Muscle layer of duodenum (tissue), 2 donors: ENCODE data around the gene IGFN1.
"Not testable (repeated sequence)": the region's sequence is repeated elsewhere in the genome, so short reads cannot be mapped to it uniquely, and the experiment has no call there.

ENCODE experiments used
- H3K27ac ChIP-seq: one replicate; pipeline ENCODE4 v1.7.0; 2013; ENCODE audit warnings: mild to moderate bottlenecking, low read length
- H3K27me3 ChIP-seq: one replicate; pipeline ENCODE4 v1.7.0; 2013; ENCODE audit warnings: low read depth, mild to moderate bottlenecking, control low read depth, low read length
- H3K36me3 ChIP-seq, 2 donors: one replicate each; pipeline ENCODE4 v1.7.0; 2013; ENCODE audit warnings: low read length in 2 of 2, control low read depth in 1 of 2, mild to moderate bottlenecking in 1 of 2; ENCODE audit not compliant: insufficient read depth in 2 of 2, control insufficient read depth in 1 of 2
- H3K4me1 ChIP-seq, 2 donors: one replicate each; pipeline ENCODE4 v1.7.0; 2013; ENCODE audit warnings: low read length in 2 of 2, mild to moderate bottlenecking in 2 of 2, control low read depth in 1 of 2, moderate library complexity in 1 of 2; ENCODE audit not compliant: insufficient read depth in 2 of 2, control insufficient read depth in 1 of 2
- H3K4me3 ChIP-seq, 2 donors: one replicate each; pipeline ENCODE4 v1.7.0; 2013; ENCODE audit warnings: low read length in 2 of 2, low read depth in 1 of 2, mild to moderate bottlenecking in 1 of 2
- H3K9me3 ChIP-seq, 2 donors: one replicate each; pipeline ENCODE4 v1.7.0; 2013; ENCODE audit warnings: low read length in 2 of 2, control low read depth in 1 of 2, mild to moderate bottlenecking in 1 of 2; ENCODE audit not compliant: control insufficient read depth in 1 of 2
- donor health status: healthy.

IGFN1 gene

GRCh38 chr1:201239646-201240045 is 49.0 kb downstream of the IGFN1 start:
- not testable (repeated sequence) for H3K27ac ChIP-seq, H3K36me3 ChIP-seq, H3K4me1 ChIP-seq, H3K9me3 ChIP-seq, H3K4me3 ChIP-seq, H3K27me3 ChIP-seq

GRCh38 chr1:201240171-201240570 is 49.5 kb downstream of the IGFN1 start:
- Histone ChIP-seq H3K27ac (no peak overlapping the region), H3K4me1 (no peaks in the 10 kb centered on the region), H3K4me3 (no peak overlapping the region), H3K36me3 (no peaks in the 10 kb centered on the region), H3K9me3 (no peaks in the 10 kb centered on the region), H3K27me3 (peaks cover 5% of the 10 kb centered on the region)

- Histone ChIP-seq H3K36me3 (no peaks in the 10 kb centered on the region), H3K27ac (no peak overlapping the region), H3K4me1 (no peaks in the 10 kb centered on the region), H3K27me3 (peaks cover 10% of the 10 kb centered on the region), H3K4me3 (no peak overlapping the region), H3K9me3 (no peaks in the 10 kb centered on the region)
Observed at GRCh38 chr1:201241736-201242135, 51.1 kb downstream of the IGFN1 start.

GRCh38 chr1:201245082-201245481 is 54.5 kb downstream of the IGFN1 start:
- no peak overlapping the region for H3K4me3 ChIP-seq
- H3K4me1 ChIP-seq: no peaks in the 10 kb centered on the region
- H3K27ac ChIP-seq: no peak overlapping the region
- H3K27me3 ChIP-seq: peaks cover 10% of the 10 kb centered on the region
- H3K36me3 ChIP-seq: no peaks in the 10 kb centered on the region
- no peaks in the 10 kb centered on the region for H3K9me3 ChIP-seq

- Histone ChIP-seq H3K4me3 (no peak overlapping the region), H3K27me3 (peaks cover 4% of the 10 kb centered on the region), H3K36me3 (no peaks in the 10 kb centered on the region), H3K27ac (no peak overlapping the region), H3K4me1 (no peaks in the 10 kb centered on the region), H3K9me3 (no peaks in the 10 kb centered on the region)
Observed at GRCh38 chr1:201248721-201249559, 58.3 kb downstream of the IGFN1 start.

- no peak overlapping the region for H3K27ac ChIP-seq
- H3K4me3 ChIP-seq: no peak overlapping the region
Observed at GRCh38 chr1:201250326-201251011, 59.8 kb downstream of the IGFN1 start.

GRCh38 chr1:201251411-201251810 is 60.8 kb downstream of the IGFN1 start:
- Histone ChIP-seq H3K36me3 (no peaks in the 10 kb centered on the region), H3K4me3 (no peak overlapping the region), H3K27me3 (no peaks in the 10 kb centered on the region), H3K9me3 (no peaks in the 10 kb centered on the region), H3K27ac (no peak overlapping the region), H3K4me1 (no peaks in the 10 kb centered on the region)

More at GRCh38 chr1:201250326-201251011, 59.8 kb downstream of the IGFN1 start:
- Histone ChIP-seq H3K27me3 (peaks cover 1% of the 10 kb centered on the region), H3K36me3 (no peaks in the 10 kb centered on the region), H3K9me3 (no peaks in the 10 kb centered on the region), H3K4me1 (no peaks in the 10 kb centered on the region)

- H3K4me1 ChIP-seq: no peaks in the 10 kb centered on the region
- H3K36me3 ChIP-seq: no peaks in the 10 kb centered on the region
- H3K4me3 ChIP-seq: no peak overlapping the region
- no peaks in the 10 kb centered on the region for H3K9me3 ChIP-seq
- no peaks in the 10 kb centered on the region for H3K27me3 ChIP-seq
- H3K27ac ChIP-seq: no peak overlapping the region
Observed at GRCh38 chr1:201251851-201252430, 61.3 kb downstream of the IGFN1 start.

- H3K4me1 ChIP-seq: no peaks in the 10 kb centered on the region
- no peak overlapping the region for H3K4me3 ChIP-seq
Observed at GRCh38 chr1:201252944-201253371, 62.3 kb downstream of the IGFN1 start.

GRCh38 chr1:201253411-201253810 is 62.8 kb downstream of the IGFN1 start:
- Histone ChIP-seq H3K4me3 (no peak overlapping the region), H3K4me1 (no peaks in the 10 kb centered on the region), H3K36me3 (no peaks in the 10 kb centered on the region), H3K27ac (no peak overlapping the region), H3K9me3 (no peaks in the 10 kb centered on the region), H3K27me3 (no peaks in the 10 kb centered on the region)

More at GRCh38 chr1:201252944-201253371, 62.3 kb downstream of the IGFN1 start:
- H3K36me3 ChIP-seq: no peaks in the 10 kb centered on the region
- H3K27ac ChIP-seq: no peak overlapping the region
- no peaks in the 10 kb centered on the region for H3K27me3 ChIP-seq
- H3K9me3 ChIP-seq: no peaks in the 10 kb centered on the region

GRCh38 chr1:201253906-201254624 is 63.4 kb downstream of the IGFN1 start:
- Histone ChIP-seq H3K4me3 (no peak overlapping the region), H3K9me3 (no peaks in the 10 kb centered on the region), H3K36me3 (no peaks in the 10 kb centered on the region), H3K27ac (no peak overlapping the region), H3K27me3 (no peaks in the 10 kb centered on the region), H3K4me1 (no peaks in the 10 kb centered on the region)
